Measurements from ENCODE around the gene CCDC127.
A peak's percentile ranks its signal among the peaks of the same experiment; 100 is the strongest.
"Not testable (repeated sequence)": the region's sequence is repeated elsewhere in the genome, so short reads cannot be mapped to it uniquely, and the experiment has no call there.

The CCDC127 gene

DNA sequence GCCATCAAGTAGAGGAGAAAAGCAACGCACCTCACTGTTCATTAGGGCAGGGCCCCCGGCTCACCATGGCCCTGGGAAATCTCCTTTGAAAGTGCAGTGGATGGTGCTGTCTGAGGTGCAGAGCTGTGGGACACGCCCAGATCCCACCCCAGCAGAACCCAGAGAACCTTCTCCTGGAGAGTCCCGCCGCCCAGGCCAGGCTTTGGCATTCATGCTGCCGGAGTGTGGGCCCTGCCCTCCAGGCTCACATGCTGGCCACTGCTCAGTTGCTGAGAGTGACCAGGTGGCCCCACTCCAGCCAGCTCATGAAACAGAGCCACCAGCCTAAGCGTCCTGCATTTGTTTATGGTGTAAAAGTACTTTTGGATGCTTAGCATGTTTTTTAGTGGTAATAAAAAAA is 50.4 kb downstream of the CCDC127 start:
- no peaks in the 10 kb centered on the region for H3K36me3 ChIP-seq (replicated peaks)
- H3K27me3 ChIP-seq (replicated peaks), result no peaks in the 10 kb centered on the region
- in situ Hi-C loops (cut with HindIII; ENCODE audit: low pct_ligation_motif_present, low sequenced_read_pairs), result no loop called here
- TF ChIP-seq, protein P1, sequence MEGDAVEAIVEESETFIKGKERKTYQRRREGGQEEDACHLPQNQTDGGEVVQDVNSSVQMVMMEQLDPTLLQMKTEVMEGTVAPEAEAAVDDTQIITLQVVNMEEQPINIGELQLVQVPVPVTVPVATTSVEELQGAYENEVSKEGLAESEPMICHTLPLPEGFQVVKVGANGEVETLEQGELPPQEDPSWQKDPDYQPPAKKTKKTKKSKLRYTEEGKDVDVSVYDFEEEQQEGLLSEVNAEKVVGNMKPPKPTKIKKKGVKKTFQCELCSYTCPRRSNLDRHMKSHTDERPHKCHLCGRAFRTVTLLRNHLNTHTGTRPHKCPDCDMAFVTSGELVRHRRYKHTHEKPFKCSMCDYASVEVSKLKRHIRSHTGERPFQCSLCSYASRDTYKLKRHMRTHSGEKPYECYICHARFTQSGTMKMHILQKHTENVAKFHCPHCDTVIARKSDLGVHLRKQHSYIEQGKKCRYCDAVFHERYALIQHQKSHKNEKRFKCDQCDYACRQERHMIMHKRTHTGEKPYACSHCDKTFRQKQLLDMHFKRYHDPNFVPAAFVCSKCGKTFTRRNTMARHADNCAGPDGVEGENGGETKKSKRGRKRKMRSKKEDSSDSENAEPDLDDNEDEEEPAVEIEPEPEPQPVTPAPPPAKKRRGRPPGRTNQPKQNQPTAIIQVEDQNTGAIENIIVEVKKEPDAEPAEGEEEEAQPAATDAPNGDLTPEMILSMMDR (IDR thresholded peaks at IDR 0.05; ENCODE audit: low read depth, low read length, missing control alignments), result no peak
- peak overlapping the region; percentile 99 for H3K27ac ChIP-seq
- no peak for DNase-seq
- no peak overlapping the region for H3K4me3 ChIP-seq (ENCODE audit: low read depth, low read length)

DNA sequence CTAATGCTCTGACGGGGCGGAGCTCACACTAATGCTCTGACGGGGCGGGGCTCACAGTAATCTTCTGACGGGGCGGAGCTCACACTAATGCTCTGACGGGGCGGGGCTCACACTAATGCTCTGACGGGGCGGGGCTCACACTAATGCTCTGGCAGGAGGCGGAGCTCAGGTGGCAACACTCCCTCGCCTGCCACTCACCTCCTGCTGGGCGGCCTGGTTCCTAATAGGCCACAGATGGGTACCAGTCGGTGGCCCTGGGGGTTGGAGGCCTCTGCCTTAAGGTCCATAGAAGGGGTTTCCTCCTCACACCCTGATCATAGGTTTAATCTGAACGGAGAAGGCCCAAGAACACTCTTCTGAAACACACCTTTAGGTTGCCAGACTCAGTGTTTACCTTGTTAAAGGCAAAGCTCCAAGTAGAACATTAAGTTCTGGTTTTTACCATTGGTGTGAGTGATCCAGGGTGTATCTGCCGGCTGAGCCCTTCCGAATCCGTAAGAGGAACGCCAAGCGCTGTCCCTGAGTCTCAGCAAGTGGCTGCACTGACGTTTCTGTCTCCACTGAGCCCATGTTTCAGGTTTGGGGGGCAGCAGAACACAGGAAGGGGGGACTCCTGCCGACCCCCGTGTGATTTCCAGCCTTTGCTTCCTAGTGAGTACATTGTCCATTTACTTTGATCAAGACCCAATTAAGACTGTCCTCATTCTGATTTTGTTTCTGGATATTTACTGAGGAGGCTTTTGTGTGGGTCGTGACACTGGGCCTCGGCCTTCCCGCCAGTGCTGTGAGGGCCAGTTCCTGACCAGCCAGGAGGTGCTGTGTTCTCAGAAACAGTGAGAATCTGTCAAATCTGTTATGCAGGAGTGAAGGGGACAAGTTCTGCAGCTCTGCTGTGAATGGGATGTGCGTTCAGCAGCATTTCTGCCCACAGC is 51.2 kb downstream of the CCDC127 start:
- H3K27me3 ChIP-seq (replicated peaks), result no peaks in the 10 kb centered on the region
- in situ Hi-C loops (cut with HindIII; ENCODE audit: low pct_ligation_motif_present, low sequenced_read_pairs), result no loop called here
- no peak for DNase-seq
- no peak overlapping the region for H3K27ac ChIP-seq
- no peak overlapping the region for H3K4me3 ChIP-seq (ENCODE audit: low read depth, low read length)
- TF ChIP-seq, protein P1 (IDR thresholded peaks at IDR 0.05; ENCODE audit: low read depth, low read length, missing control alignments), result no peak
- H3K36me3 ChIP-seq (replicated peaks), result no peaks in the 10 kb centered on the region

DNA sequence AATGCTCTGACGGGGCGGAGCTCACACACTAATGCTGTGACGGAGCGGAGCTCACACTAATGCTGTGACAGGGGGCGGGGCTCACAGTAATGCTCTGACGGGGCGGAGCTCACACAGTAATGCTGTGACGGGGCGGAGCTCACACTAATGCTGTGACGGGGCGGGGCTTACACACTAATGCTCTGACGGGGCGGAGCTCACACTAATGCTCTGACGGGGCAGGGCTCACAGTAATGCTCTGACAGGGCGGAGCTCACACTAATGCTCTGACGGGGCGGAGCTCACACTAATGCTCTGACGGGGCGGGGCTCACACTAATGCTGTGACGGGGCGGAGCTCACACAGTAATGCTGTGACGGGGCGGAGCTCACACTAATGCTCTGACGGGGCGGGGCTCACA is 53.2 kb downstream of the CCDC127 start:
- H3K36me3 ChIP-seq (replicated peaks); DNase-seq; in situ Hi-C loops (cut with HindIII; ENCODE audit: low pct_ligation_motif_present, low sequenced_read_pairs): not testable (repeated sequence)

DNA sequence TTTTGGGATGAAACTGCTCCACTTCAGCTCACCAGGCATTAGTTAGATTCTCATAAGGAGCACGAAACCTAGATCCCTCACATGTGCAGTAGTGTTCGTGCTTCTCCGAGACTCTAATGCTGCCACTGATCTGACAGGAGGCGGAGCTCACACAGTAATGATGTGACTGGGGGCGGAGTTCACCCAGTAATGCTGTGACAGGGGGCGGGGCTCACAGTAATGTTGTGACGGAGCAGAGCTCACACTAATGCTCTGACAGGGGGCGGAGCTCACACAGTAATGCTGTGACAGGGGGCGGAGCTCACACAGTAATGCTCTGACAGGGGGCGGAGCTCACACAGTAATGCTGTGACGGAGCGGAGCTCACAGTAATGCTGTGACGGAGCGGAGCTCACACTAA is 53.7 kb downstream of the CCDC127 start:
- no peak overlapping the region for H3K4me3 ChIP-seq (ENCODE audit: low read depth, low read length)
- no peaks in the 10 kb centered on the region for H3K36me3 ChIP-seq (replicated peaks)
- in situ Hi-C loops (cut with HindIII; ENCODE audit: low pct_ligation_motif_present, low sequenced_read_pairs), result no loop called here
- H3K27ac ChIP-seq, result no peak overlapping the region
- H3K27me3 ChIP-seq (replicated peaks), result no peaks in the 10 kb centered on the region
- no peak for DNase-seq
- TF ChIP-seq, protein P1 (IDR thresholded peaks at IDR 0.05; ENCODE audit: low read depth, low read length, missing control alignments), result no peak

More for the DNA sequence above, 53.2 kb downstream of the CCDC127 start:
- not testable (repeated sequence) for H3K4me3 ChIP-seq (ENCODE audit: low read depth, low read length); H3K27me3 ChIP-seq (replicated peaks); H3K27ac ChIP-seq

DNA sequence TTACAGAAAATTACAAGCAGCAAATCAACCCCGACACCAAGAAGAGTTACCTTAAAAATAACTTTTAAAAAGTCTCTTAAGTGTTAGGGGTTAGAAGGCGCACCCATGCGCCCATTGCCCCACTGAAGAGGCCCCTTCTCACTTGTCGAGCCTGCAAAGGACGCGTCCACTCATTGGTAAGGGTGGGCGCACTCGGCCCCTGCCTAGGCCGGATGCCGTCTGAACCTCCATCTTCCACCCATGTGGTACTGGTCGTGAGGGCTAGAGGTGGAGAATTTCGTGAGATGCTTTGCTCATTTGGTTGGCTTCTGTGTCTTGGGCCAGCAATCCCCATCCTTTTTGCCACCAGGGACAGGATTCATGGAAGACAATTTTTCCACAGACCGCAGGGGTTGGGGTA is 54.1 kb downstream of the CCDC127 start:
- in situ Hi-C loops (cut with HindIII; ENCODE audit: low pct_ligation_motif_present, low sequenced_read_pairs), result no loop called here
- Histone ChIP-seq H3K36me3 (replicated peaks) (no peaks in the 10 kb centered on the region), H3K27ac (no peak overlapping the region), H3K27me3 (replicated peaks) (no peaks in the 10 kb centered on the region), H3K4me3 (ENCODE audit: low read depth, low read length) (no peak overlapping the region)
- TF ChIP-seq, protein P1 (IDR thresholded peaks at IDR 0.05; ENCODE audit: low read depth, low read length, missing control alignments), result no peak
- DNase-seq, result no peak

DNA sequence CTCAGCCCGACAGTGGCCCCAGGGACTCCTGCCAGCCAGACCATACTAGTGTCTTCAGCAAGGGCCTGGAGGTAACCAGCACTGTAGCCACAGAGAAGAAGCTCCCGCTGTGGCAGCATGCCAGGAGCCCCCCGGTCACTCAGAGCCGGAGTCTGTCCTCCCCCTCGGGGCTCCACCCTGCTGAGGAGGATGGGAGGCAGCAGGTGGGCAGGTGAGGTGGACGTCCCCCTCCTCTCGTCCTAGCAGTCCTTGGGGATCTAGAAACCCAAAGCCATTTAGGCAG is 54.7 kb downstream of the CCDC127 start:
- no peak overlapping the region for H3K27ac ChIP-seq
- in situ Hi-C loops (cut with HindIII; ENCODE audit: low pct_ligation_motif_present, low sequenced_read_pairs), result no loop called here
- TF ChIP-seq, protein P1 (IDR thresholded peaks at IDR 0.05; ENCODE audit: low read depth, low read length, missing control alignments), result no peak
- H3K4me3 ChIP-seq (ENCODE audit: low read depth, low read length), result no peak overlapping the region
- no peak for DNase-seq
- H3K27me3 ChIP-seq (replicated peaks), result no peaks in the 10 kb centered on the region
- H3K36me3 ChIP-seq (replicated peaks), result no peaks in the 10 kb centered on the region

Measured in brain microvascular endothelial cell (primary cell).